PC-3 (cell line): Measurements from ENCODE around the gene MORN3. TPM values are rescaled to one million over a fixed set of nuclear protein-coding genes. Genes with fewer than 3 reads are reported as not detected.
"Not testable (repeated sequence)": the region's sequence is repeated elsewhere in the genome, so short reads cannot be mapped to it uniquely, and the experiment has no call there.

Experiments
- ATAC-seq: fragments of 200-7000 bp; cut with Tn5 transposase; 2 replicates; pipeline ENCODE4 v1.9.1; 2020; ENCODE audit warnings: mild to moderate bottlenecking, moderate library complexity
- BruUV-seq: library from RNA; stranded (reverse); fragments of 400-500 nt; replicated peaks from 2 replicates; lab custom pipeline; 2021; lab: Mats Ljungman, UMichigan
- CTCF ChIA-PET: fragments of 300-600 bp; sonication (Branson Sonifier 250); formaldehyde crosslinking; loops from one replicate; lab custom pipeline; 2022; ENCODE audit warnings: antibody characterized with exemption; lab: Charles Lee
- POLR2A ChIA-PET: fragments of 300-600 bp; sonication (Branson Sonifier 250); formaldehyde crosslinking; loops from one replicate; lab custom pipeline; 2022; ENCODE audit warnings: antibody characterized with exemption; ENCODE audit not compliant: unreplicated experiment; lab: Charles Lee
- DNase-seq: peaks from one replicate; pipeline ENCODE4 v3.0.0-alpha.2; 2015
- H2AFZ ChIP-seq: fragments of 300-600 bp; sonication (generic); 2 replicates; pipeline ENCODE4 v1.6.0; 2016; ENCODE audit warnings: antibody characterized with exemption, low read length
- H3F3A ChIP-seq: fragments of 300-600 bp; sonication (generic); one replicate; pipeline ENCODE4 v1.6.0; 2017; ENCODE audit warnings: antibody characterized with exemption, low read length, control low read depth, mild to moderate bottlenecking; ENCODE audit not compliant: unreplicated experiment
- H3K27ac ChIP-seq: fragments of 300-600 bp; sonication (generic); 2 replicates; pipeline ENCODE4 v1.5.1; 2016; ENCODE audit warnings: mild to moderate bottlenecking, low read length
- H3K27me3 ChIP-seq: fragments of 300-600 bp; sonication (generic); 2 replicates; pipeline ENCODE4 v1.6.1; 2016; ENCODE audit warnings: low read length, mixed read lengths
- H3K36me3 ChIP-seq: fragments of 300-600 bp; sonication (generic); 2 replicates; pipeline ENCODE4 v1.6.1; 2016; ENCODE audit warnings: low read depth, mixed run types, low read length, mixed read lengths
- H3K4me1 ChIP-seq: fragments of 300-600 bp; sonication (generic); 2 replicates; pipeline ENCODE4 v1.5.1; 2016; ENCODE audit warnings: low read length; ENCODE audit not compliant: insufficient read depth
- H3K4me2 ChIP-seq: fragments of 300-600 bp; sonication (generic); 2 replicates; pipeline ENCODE4 v1.6.0; 2016; ENCODE audit warnings: low read length
- H3K4me3 ChIP-seq: fragments of 300-600 bp; sonication (generic); 2 replicates; pipeline ENCODE4 v1.5.1; 2016; ENCODE audit warnings: mild to moderate bottlenecking, low read length, mixed read lengths
- H3K79me2 ChIP-seq: fragments of 300-600 bp; sonication (generic); 2 replicates; pipeline ENCODE4 v1.6.1; 2017; ENCODE audit warnings: low read length, mixed read lengths
- H3K9ac ChIP-seq: fragments of 300-600 bp; sonication (generic); 2 replicates; pipeline ENCODE4 v1.6.0; 2016; ENCODE audit warnings: mild to moderate bottlenecking, low read length
- H3K9me2 ChIP-seq: fragments of 300-600 bp; sonication (generic); replicated peaks from 2 replicates; pipeline ENCODE4 v1.6.1; 2016; ENCODE audit warnings: mixed run types, low read length, mixed read lengths
- H3K9me3 ChIP-seq: fragments of 300-600 bp; sonication (generic); 2 replicates; pipeline ENCODE4 v1.6.1; 2016; ENCODE audit warnings: low read length, mixed read lengths
- H4K20me1 ChIP-seq: fragments of 300-600 bp; sonication (generic); 2 replicates; pipeline ENCODE4 v1.6.1; 2016; ENCODE audit warnings: low read length, mixed read lengths
- CTCF ChIP-seq: fragments of 300-600 bp; sonication (generic); conservative IDR thresholded peaks from 2 replicates; pipeline ENCODE4 v1.5.1; 2017; ENCODE audit warnings: antibody characterized with exemption, low read depth, mild to moderate bottlenecking, low read length
- EZH2 ChIP-seq: fragments of 300-600 bp; sonication (generic); IDR thresholded peaks from one replicate; pipeline ENCODE4 v1.6.1; 2017; ENCODE audit warnings: antibody characterized with exemption, mild to moderate bottlenecking, low read length; ENCODE audit not compliant: unreplicated experiment
- EZH2phosphoT487 ChIP-seq: fragments of 300-600 bp; sonication (generic); IDR thresholded peaks from 2 replicates; pipeline ENCODE4 v1.6.1; 2018; ENCODE audit warnings: mild to moderate bottlenecking, antibody characterized with exemption, low read length, borderline replicate concordance
- intact Hi-C: fragments of 100-400 bp; cut with micrococcal nuclease; formaldehyde crosslinking; loops from 2 replicates; pipeline ENCODE4 v1.9.0; 2023
- total RNA-seq: library from RNA; depleted of rRNA; stranded (reverse); fragments of >200 nt; gene quantifications from 2 replicates; pipeline ENCODE4 v1.2.3, GENCODE V29; 2014

MORN3 gene
- total RNA-seq, 1 experiment from 2014 or later: 1.7 TPM

- no peak for TF ChIP-seq EZH2phosphoT487
- no peak for TF ChIP-seq CTCF
- no peak for TF ChIP-seq EZH2
- POLR2A ChIA-PET: interaction anchor here (1.3 kb wide), 1 partner anchor 25 kb away, joined by 5 read pairs; no protein-coding TSS in a partner anchor
- DNase-seq (peak; percentile 41), ATAC-seq (no peak)
- H3K4me2 ChIP-seq: peak overlapping the region; percentile 89
- CTCF ChIA-PET: interaction anchor here (0.9 to 1.3 kb wide), 2 partner anchors 61 to 83 kb away, joined by 3 to 6 read pairs; no protein-coding TSS in a partner anchor
- BruUV-seq: no TSS peak
- H3K9me2 ChIP-seq: no peaks in the 10 kb centered on the region
- no peaks in the 10 kb centered on the region for H3K9me3 ChIP-seq
- H3K79me2 ChIP-seq: peaks cover 36% of the 10 kb centered on the region
- H3K27me3 ChIP-seq: no peaks in the 10 kb centered on the region
- peak overlapping the region; percentile 43 for H3K27ac ChIP-seq
- peak overlapping the region; percentile 80 for H3K4me3 ChIP-seq
- H3K4me1 ChIP-seq: peaks cover 21% of the 10 kb centered on the region; the same call in 1 of the 2 replicates
- no peaks in the 10 kb centered on the region for H3K36me3 ChIP-seq
- H3F3A ChIP-seq: no peaks in the 10 kb centered on the region
- intact Hi-C loops: loop anchor here (5.0 kb wide), 1 partner anchor 81 kb away; the partner anchor contains the start of gene RHOF
- H4K20me1 ChIP-seq: no peaks in the 10 kb centered on the region
- H2AFZ ChIP-seq: peak overlapping the region; percentile 95
- peak overlapping the region; percentile 82 for H3K9ac ChIP-seq
These were observed 42.1 kb upstream of the MORN3 start for GRCh38 chr12:121711361-121712189.

DNA sequence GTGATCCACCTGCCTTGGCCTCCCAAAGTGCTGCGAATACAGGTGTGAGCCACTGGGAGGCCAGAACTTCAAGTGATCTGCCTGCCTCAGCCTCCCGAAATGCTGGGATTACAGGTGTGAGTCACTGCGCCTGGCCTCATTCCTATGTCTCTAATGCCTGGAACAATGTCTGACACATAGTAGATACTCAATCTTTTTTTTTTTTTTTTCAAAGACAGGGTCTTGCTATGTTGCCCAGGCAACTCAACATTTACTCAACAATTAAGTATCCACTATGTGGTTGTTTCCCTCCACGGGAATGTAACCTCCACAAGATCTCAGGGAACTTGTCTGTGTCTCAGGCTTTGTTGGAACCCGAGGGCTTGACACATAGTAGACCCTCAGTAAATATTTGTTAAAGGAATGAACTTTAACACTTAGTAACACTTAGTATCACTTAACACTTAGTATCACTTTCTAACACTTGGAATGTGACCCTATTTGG, 40.1 kb upstream of the MORN3 start:
- Histone ChIP-seq H3K9me2 (no peaks in the 10 kb centered on the region), H3K9me3 (no peaks in the 10 kb centered on the region), H3K4me2 (no peak overlapping the region), H3K79me2 (peaks cover 17% of the 10 kb centered on the region), H4K20me1 (no peaks in the 10 kb centered on the region), H2AFZ (no peak overlapping the region), H3K4me3 (no peak overlapping the region), H3K27ac (peak overlapping the region; percentile 33; the same call in 1 of the 2 replicates), H3K27me3 (no peaks in the 10 kb centered on the region), H3K36me3 (no peaks in the 10 kb centered on the region), H3K9ac (no peak overlapping the region), H3K4me1 (peaks cover 21% of the 10 kb centered on the region; the same call in 1 of the 2 replicates), H3F3A (no peaks in the 10 kb centered on the region)
- ChIA-PET CTCF (no interaction called here), POLR2A (interaction anchor here (0.6 kb wide), 1 partner anchor 817 kb away, joined by 10 read pairs; the partner anchor contains the start of genes KNTC1 and RSRC2)
- DNase-seq: peak; percentile 64
- 0 out of 2 replicates have a peak, but pooled peaks have one; percentile 14 for TF ChIP-seq CTCF
- TF ChIP-seq EZH2phosphoT487: no peak
- intact Hi-C loops: no loop called here
- no TSS peak for BruUV-seq
- ATAC-seq: no peak

DNA sequence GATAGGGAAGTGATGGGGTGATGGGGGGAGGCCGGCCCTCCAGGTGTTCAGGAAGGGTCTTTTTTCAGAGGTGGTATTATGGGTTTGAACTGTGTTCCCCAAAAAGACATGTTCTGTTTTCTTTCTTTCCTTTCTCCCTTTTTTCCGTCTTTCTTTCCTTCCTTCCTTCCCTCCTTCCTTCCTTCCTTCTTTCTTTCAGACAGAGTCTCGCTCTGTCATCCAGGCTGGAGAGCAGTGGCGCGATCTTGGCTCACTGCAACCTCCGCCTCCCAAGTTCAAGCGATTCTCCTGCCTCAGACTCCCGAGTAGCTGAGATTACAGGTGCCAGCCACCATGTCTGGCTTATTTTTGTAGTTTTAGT, 39.6 kb upstream of the MORN3 start:
- H3K9ac ChIP-seq, H3F3A ChIP-seq, H4K20me1 ChIP-seq, H3K9me3 ChIP-seq, H3K4me2 ChIP-seq, H3K36me3 ChIP-seq, H3K4me3 ChIP-seq, CTCF ChIA-PET, BruUV-seq, H3K27me3 ChIP-seq, POLR2A ChIA-PET, DNase-seq, H2AFZ ChIP-seq, H3K9me2 ChIP-seq, H3K27ac ChIP-seq, ATAC-seq, intact Hi-C loops: not testable (repeated sequence)
- peaks cover 14% of the 10 kb centered on the region for H3K79me2 ChIP-seq
- peaks cover 19% of the 10 kb centered on the region; the same call in 1 of the 2 replicates for H3K4me1 ChIP-seq
